GM19238 (cell line): ENCODE results near the gene HRH2.
"Not testable (repeated sequence)": the region's sequence is repeated elsewhere in the genome, so short reads cannot be mapped to it uniquely, and the experiment has no call there.

ENCODE experiments used
- DNase-seq: peaks from one replicate; pipeline ENCODE4 v3.0.0; 2011; ENCODE audit warnings: low spot score; ENCODE audit not compliant: insufficient read length

The HRH2 gene

DNA sequence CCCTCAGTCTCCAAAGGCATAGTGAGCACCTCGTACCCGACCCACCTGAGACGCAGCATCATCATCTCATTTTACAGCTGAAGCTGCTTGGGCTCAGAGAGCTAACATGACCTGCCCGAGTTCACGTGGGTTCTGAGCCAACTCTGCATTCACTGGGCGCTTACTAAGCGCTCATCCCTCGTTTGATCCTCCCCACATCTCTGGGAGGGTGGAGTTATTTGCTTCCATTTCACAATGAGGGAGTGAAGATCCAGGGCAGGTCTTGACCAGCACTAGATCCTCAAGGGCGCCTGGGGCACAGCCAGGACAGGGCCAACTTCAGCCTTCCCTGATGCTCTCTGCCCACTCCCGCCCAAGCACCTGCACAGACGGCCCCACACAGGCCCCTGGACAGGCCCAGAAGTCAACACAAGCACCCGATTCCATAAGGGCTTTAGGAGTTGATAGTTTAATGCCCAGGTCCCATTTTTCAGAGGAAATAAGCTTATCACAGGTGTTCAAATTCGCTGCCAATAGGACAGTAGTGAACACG, 80.8 kb downstream of the HRH2 start:
- DNase-seq = no peak

DNA sequence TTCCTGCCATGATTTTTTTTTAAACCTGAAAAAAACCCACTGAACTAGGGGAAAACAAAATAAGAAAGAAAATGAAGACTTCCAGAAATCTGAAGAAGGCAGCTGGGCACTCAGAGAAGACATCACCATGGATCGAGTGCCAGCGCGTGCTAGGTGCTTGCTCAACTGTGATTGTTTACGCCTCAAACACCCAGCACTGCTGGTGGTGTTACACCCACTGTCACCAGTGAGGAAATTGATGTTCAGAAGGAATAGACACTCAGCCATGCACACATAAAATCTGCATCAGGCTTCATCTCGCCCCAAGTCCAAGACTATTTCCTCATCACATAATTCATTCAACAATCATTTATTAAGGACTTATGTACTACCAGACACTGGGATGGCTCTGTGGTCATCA, 82.1 kb downstream of the HRH2 start:
- DNase-seq = no peak

- no peak for DNase-seq
Measured at GRCh38 chr5:175741556-175741955, 83.7 kb downstream of the HRH2 start.

- no peak for DNase-seq
Measured at GRCh38 chr5:175742290-175742994, 84.6 kb downstream of the HRH2 start.

DNA sequence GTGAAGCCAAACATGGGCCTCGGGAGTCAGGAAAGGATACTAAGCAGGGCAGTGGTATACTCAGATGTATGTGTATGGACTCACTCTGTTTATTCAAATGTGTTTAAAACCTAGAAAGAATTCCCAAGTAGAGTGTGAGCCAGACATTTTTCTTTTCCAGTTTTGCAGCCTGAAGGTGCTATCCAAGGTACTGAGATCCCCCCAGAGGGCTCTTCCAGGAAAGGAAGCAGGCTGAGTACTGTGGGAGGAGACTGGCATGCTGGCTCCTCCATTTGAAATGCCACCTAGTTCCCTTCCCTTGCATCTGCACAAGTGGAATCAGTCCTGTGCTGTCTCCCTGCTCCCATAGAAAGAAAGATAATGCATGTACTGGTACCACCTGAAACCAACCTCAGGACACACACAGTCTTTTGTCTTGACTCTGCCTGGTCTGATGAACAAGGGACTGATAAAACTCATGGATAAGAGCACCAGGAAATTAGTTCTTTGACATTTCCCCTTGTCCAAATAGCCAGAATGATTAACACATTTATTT, 85.9 kb downstream of the HRH2 start:
- no peak for DNase-seq

- DNase-seq = no peak
Measured at GRCh38 chr5:175745210-175745609, 87.3 kb downstream of the HRH2 start.

- DNase-seq = no peak
Measured at GRCh38 chr5:175746851-175747250, 89.0 kb downstream of the HRH2 start.

DNA sequence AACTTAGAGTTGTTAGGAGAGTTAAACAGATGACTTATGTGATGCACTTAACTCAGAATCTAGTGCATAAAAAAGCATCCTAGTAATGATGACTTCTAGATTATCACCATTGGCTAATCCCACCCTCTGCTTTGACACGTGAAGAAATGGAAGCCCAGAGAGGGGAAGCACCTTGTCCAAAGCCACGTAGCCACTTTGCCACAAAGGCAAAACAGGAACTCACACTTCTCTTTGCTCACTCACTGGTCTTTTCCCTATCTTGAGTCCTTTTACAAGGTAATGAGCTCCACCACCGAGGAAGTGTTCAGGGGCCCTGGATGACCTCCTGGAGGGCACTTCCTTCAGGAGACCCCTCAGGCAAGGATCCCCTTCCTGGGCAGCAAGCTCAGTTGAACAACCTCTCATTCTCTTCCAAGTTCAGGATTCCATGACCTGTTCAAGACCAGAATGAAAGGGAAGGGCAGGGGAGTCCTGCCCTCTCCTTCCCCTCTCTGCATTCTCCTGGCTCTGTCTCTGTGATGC, 89.7 kb downstream of the HRH2 start:
- DNase-seq = no peak

GRCh38 chr5:175748650-175749049, 90.8 kb downstream of the HRH2 start:
- no peak for DNase-seq

GRCh38 chr5:175749591-175749990, 91.7 kb downstream of the HRH2 start:
- DNase-seq = no peak

- DNase-seq = no peak
Measured at GRCh38 chr5:175750511-175750931, 92.7 kb downstream of the HRH2 start.

DNA sequence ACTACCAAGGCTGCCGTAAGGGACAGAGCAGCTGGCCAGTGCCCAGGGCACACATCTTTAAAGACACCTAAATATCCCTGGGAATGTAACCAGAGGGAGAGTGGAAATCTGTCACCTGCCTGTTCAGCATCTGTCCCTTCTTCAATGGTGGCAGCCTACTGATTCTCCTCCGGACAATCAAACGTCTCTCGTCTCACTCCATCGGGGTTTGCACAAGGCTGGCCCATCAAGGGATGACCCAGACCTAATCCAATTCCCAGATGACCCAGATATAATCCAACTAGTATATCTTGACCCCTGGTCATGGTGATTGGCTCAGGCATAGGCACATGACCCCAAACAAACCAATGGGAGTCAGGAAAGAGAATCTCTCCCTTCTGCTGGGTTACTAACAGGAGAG, 93.5 kb downstream of the HRH2 start:
- no peak for DNase-seq

- no peak for DNase-seq
Measured at GRCh38 chr5:175752826-175753535, 95.1 kb downstream of the HRH2 start.

- no peak for DNase-seq
Measured at GRCh38 chr5:175753536-175754402, 95.9 kb downstream of the HRH2 start.

DNA sequence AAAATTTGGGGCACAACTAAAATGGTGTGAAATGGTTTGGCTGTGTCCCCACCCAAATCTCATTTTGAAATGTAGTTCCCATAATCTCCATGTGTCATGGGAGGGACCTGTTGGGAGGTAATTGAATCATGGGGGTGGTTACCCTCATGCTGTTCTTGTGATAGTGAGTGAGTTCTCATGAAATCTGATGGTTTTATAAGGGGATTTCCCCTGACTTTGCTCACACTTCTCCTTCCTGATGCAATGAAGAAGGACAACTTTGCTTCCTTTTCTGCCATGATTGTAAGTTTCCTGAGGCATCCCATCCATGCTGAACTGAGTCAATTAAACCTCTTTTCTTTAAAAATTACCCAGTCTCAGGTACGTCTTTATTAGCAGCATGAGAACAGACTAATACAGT, 102.1 kb downstream of the HRH2 start:
- not testable (repeated sequence) for DNase-seq
